IMR-90 (cell line): Measurements from ENCODE around the gene UNC5B. TPM values are rescaled to one million over a fixed set of nuclear protein-coding genes. Genes with fewer than 3 reads are reported as not detected.

ENCODE experiments used
- ATAC-seq: fragments of 200-7000 bp; cut with Tn5 transposase; 2 replicates; pipeline ENCODE4 v1.9.1; 2020; ENCODE audit warnings: low read depth, mild to moderate bottlenecking, moderate library complexity
- BruUV-seq: library from RNA; stranded (reverse); fragments of 400-500 nt; replicated peaks from 2 replicates; lab custom pipeline; 2021; lab: Mats Ljungman, UMichigan
- CTCF ChIA-PET: fragments of 300-600 bp; formaldehyde crosslinking; extraction: SDS; loops from one replicate; lab custom pipeline; 2021; ENCODE audit warnings: antibody characterized with exemption; lab: Yijun Ruan, JAX
- POLR2A ChIA-PET: fragments of 300-600 bp; sonication (Branson Sonifier 250); formaldehyde crosslinking; loops from one replicate; lab custom pipeline; 2022; ENCODE audit warnings: antibody characterized with exemption; ENCODE audit not compliant: unreplicated experiment; lab: Charles Lee
- DNase-seq: peaks from one replicate; pipeline ENCODE4 v3.0.0; 2013
- H2AFZ ChIP-seq: replicated peaks from 2 replicates; pipeline ENCODE3; 2013; ENCODE audit warnings: low read length, mild to moderate bottlenecking; ENCODE audit not compliant: poor library complexity
- H2AK5ac ChIP-seq: 2 replicates; pipeline ENCODE4 v1.6.1; 2013; ENCODE audit warnings: low read depth, low read length, inconsistent platforms
- H2AK9ac ChIP-seq: replicated peaks from 2 replicates; pipeline ENCODE3; 2013; ENCODE audit warnings: mild to moderate bottlenecking, low read depth, low read length, moderate library complexity; ENCODE audit not compliant: poor library complexity
- H2BK120ac ChIP-seq: 2 replicates; pipeline ENCODE4 v1.6.1; 2013; ENCODE audit warnings: low read depth, low read length, inconsistent platforms
- H2BK15ac ChIP-seq: 3 replicates; pipeline ENCODE4 v1.6.1; 2013; ENCODE audit warnings: low read depth, low read length, inconsistent platforms
- H2BK20ac ChIP-seq: 2 replicates; pipeline ENCODE4 v1.6.1; 2013; ENCODE audit warnings: low read depth, mild to moderate bottlenecking, inconsistent platforms, low read length, moderate library complexity
- H2BK5ac ChIP-seq: 2 replicates; pipeline ENCODE4 v1.6.1; 2013; ENCODE audit warnings: mild to moderate bottlenecking, low read depth, low read length, inconsistent platforms; ENCODE audit not compliant: poor library complexity, severe bottlenecking
- H3K14ac ChIP-seq: replicated peaks from 2 replicates; pipeline ENCODE4 v1.6.1; 2013; ENCODE audit warnings: low read depth, low read length, inconsistent platforms
- H3K18ac ChIP-seq: 2 replicates; pipeline ENCODE4 v1.6.1; 2013; ENCODE audit warnings: low read depth, low read length, control low read depth
- H3K23ac ChIP-seq: 2 replicates; pipeline ENCODE4 v1.6.1; 2013; ENCODE audit warnings: low read depth, low read length, inconsistent platforms
- H3K27ac ChIP-seq: 2 replicates; pipeline ENCODE4 v1.5.1; 2013; ENCODE audit warnings: mild to moderate bottlenecking, control low read depth, low read length; ENCODE audit not compliant: insufficient read depth
- H3K27me3 ChIP-seq: 2 replicates; pipeline ENCODE4 v1.6.1; 2013; ENCODE audit warnings: low read length; ENCODE audit not compliant: control insufficient read depth, insufficient read depth
- H3K36me3 ChIP-seq: 2 replicates; pipeline ENCODE4 v1.6.1; 2013; ENCODE audit warnings: low read length, mixed read lengths; ENCODE audit not compliant: control insufficient read depth, insufficient read depth
- H3K4ac ChIP-seq: 2 replicates; pipeline ENCODE4 v1.6.1; 2013; ENCODE audit warnings: low read depth, low read length, inconsistent platforms
- H3K4me1 ChIP-seq: 2 replicates; pipeline ENCODE4 v1.6.1; 2013; ENCODE audit warnings: low read length, mixed read lengths; ENCODE audit not compliant: control insufficient read depth, insufficient read depth
- H3K4me2 ChIP-seq: 2 replicates; pipeline ENCODE4 v1.6.1; 2013; ENCODE audit warnings: low read depth, mild to moderate bottlenecking, control low read depth, low read length, moderate library complexity
- H3K4me3 ChIP-seq: 2 replicates; pipeline ENCODE4 v1.5.1; 2013; ENCODE audit warnings: low read depth, mild to moderate bottlenecking, control low read depth, low read length, moderate library complexity; ENCODE audit not compliant: insufficient read depth
- H3K56ac ChIP-seq: 2 replicates; pipeline ENCODE4 v1.6.1; 2013; ENCODE audit warnings: low read length, inconsistent platforms; ENCODE audit not compliant: insufficient read depth; ENCODE audit errors: extremely low read depth
- H3K79me1 ChIP-seq, 2 experiments: 2 replicates each; pipeline ENCODE4 v1.6.1; 2013; ENCODE audit warnings: low read length in 2 of 2, inconsistent platforms in 1 of 2, low read depth in 1 of 2
- H3K9ac ChIP-seq: 2 replicates; pipeline ENCODE4 v1.6.1; 2013; ENCODE audit warnings: low read depth, low read length, control low read depth
- H3K9me1 ChIP-seq: 2 replicates; pipeline ENCODE4 v1.6.1; 2013; ENCODE audit warnings: low read length, inconsistent platforms; ENCODE audit not compliant: insufficient read depth
- H3K9me3 ChIP-seq: 2 replicates; pipeline ENCODE4 v1.6.1; 2013; ENCODE audit warnings: low read length; ENCODE audit not compliant: control insufficient read depth, insufficient read depth
- H4K20me1 ChIP-seq: 2 replicates; pipeline ENCODE4 v1.6.1; 2013; ENCODE audit warnings: low read length, inconsistent platforms; ENCODE audit not compliant: insufficient read depth
- H4K5ac ChIP-seq: 2 replicates; pipeline ENCODE4 v1.6.1; 2013; ENCODE audit warnings: mild to moderate bottlenecking, low read depth, low read length, control low read depth
- H4K8ac ChIP-seq, 2 experiments: 2 replicates each; pipeline ENCODE4 v1.6.1; 2013; ENCODE audit warnings: low read depth in 2 of 2, low read length in 2 of 2, control low read depth in 1 of 2, inconsistent platforms in 1 of 2
- H4K91ac ChIP-seq: 2 replicates; pipeline ENCODE4 v1.6.1; 2013; ENCODE audit warnings: low read depth, low read length, inconsistent platforms; ENCODE audit not compliant: insufficient read depth
- BHLHE40 ChIP-seq: fragments of 150-350 bp; IDR thresholded peaks from 2 replicates; pipeline ENCODE4 v1.6.1; 2016; ENCODE audit warnings: mild to moderate bottlenecking, low read depth, low read length
- CTCF ChIP-seq: conservative IDR thresholded peaks from 2 replicates; pipeline ENCODE4 v1.5.1; 2012; ENCODE audit warnings: mild to moderate bottlenecking, low read depth, low read length, improper control_type of control experiment
- NFE2L2 ChIP-seq: fragments of 150-350 bp; IDR thresholded peaks from 2 replicates; pipeline ENCODE4 v1.6.1; 2016; ENCODE audit warnings: low read depth, mild to moderate bottlenecking, low read length
- WGBS, 2 experiments: methylation state at CpG; one replicate each; pipeline versions ENCODE4 v1.1.5 to v1.1.7; 2013; ENCODE audit warnings: missing lambda C conversion rate in 2 of 2; ENCODE audit not compliant: insufficient read length in 1 of 2; ENCODE audit errors: extremely low coverage in 2 of 2; 5-methylcytosine and 5-hydroxymethylcytosine counted together
- dilution Hi-C: fragments of 300-500 bp; cut with HindIII; formaldehyde crosslinking; loops from one replicate; pipeline ENCODE4 v1.14.3; 2018; ENCODE audit warnings: low sequenced_read_pairs; ENCODE audit not compliant: unreplicated experiment
- in situ Hi-C: fragments of 300-500 bp; cut with MboI; formaldehyde crosslinking; loops from 3 replicates; pipeline ENCODE4 v1.14.3; 2019; ENCODE audit warnings: low sequenced_read_pairs, inconsistent platforms, mixed read lengths
- intact Hi-C: fragments of 100-400 bp; cut with micrococcal nuclease; formaldehyde crosslinking; loops from 2 replicates; pipeline ENCODE4 v1.10.0; 2022
- polyA plus RNA-seq, 3 experiments: library from polyadenylated mRNA; depleted of rRNA; stranded (reverse); fragments of >200 nt; gene quantifications; 2 replicates each; pipeline ENCODE4 v1.2.3, GENCODE V29; 2012; ENCODE audit warnings: low replicate concordance in 1 of 3
- total RNA-seq: library from RNA; depleted of rRNA; stranded (reverse); fragments of >200 nt; gene quantifications from 2 replicates; pipeline ENCODE4 v1.2.3, GENCODE V29; 2012

Gene UNC5B
- total and polyA plus RNA-seq, 2 of the 4 experiments (the other 2 are of a cell fraction): 1.6 to 4.2 TPM

DNA sequence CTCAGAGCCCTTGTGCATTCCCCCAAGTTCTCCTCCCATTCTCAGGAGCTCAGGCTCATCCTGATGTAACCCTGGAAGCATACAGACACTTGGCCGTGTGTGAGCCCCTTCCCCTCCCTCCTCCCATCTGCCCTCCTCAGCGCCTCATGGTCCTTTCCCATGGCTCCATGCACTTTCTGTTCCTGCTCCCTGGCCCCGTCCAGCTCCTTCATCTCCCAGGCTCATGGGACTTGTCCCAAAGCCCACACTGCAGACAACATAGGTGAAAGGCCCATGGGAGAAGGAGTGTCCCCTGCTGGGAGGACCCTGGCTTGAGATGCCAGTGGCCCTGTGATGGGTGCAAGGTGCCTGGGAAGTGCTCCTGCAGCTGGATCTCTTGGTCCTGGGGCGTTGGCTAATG is 82.5 kb downstream of the UNC5B start:
- Histone ChIP-seq H2BK120ac (no peak overlapping the region), H3K9ac (no peak overlapping the region), H4K8ac (no peak overlapping the region), H2AK9ac (no peak overlapping the region), H3K27ac (no peak overlapping the region), H4K5ac (no peak overlapping the region), H3K9me1 (no peaks in the 10 kb centered on the region), H4K91ac (no peak overlapping the region), H3K79me1 (no peaks in the 10 kb centered on the region), H3K4me2 (no peak overlapping the region), H2AFZ (no peak overlapping the region), H3K56ac (no peak overlapping the region), H3K9me3 (no peaks in the 10 kb centered on the region), H3K4ac (no peak overlapping the region), H3K4me3 (no peak overlapping the region), H2BK15ac (no peak overlapping the region), H2BK5ac (no peak overlapping the region), H3K27me3 (no peaks in the 10 kb centered on the region), H3K18ac (no peak overlapping the region), H3K23ac (no peak overlapping the region), H3K4me1 (no peaks in the 10 kb centered on the region; the same call in 1 of the 2 replicates), H3K14ac (no peak overlapping the region), H3K36me3 (peaks cover 8% of the 10 kb centered on the region; the same call in 1 of the 2 replicates), H2BK20ac (no peak overlapping the region), H4K20me1 (no peaks in the 10 kb centered on the region), H2AK5ac (no peak overlapping the region)
- in situ Hi-C loops: no loop called here
- DNase-seq: no peak
- TF ChIP-seq CTCF (no peak), BHLHE40 (no peak), NFE2L2 (no peak)
- no peak for ATAC-seq
- intact Hi-C loops: no loop called here
- CTCF ChIA-PET: no interaction called here
- WGBS, 2 experiments: no CpG with 5 or more reads among the region's 4 CpGs
- POLR2A ChIA-PET: no interaction called here
- dilution Hi-C loops: no loop called here
- no TSS peak for BruUV-seq
